Sigmoid colon (tissue), 4 donors: Measurements from ENCODE around the gene DSCAM.

ENCODE experiments used
- CTCF ChIP-seq, 4 experiments: fragments of 450-650 bp in 3 of 4; fragments of 200-600 bp in 1 of 4; IDR thresholded peaks; one replicate each; pipeline ENCODE4 v1.5.1; 2016 to 2019; ENCODE audit warnings: antibody characterized with exemption in 4 of 4, mild to moderate bottlenecking in 3 of 4, moderate library complexity in 2 of 4
- EP300 ChIP-seq, 4 donors: sonication (generic); formaldehyde crosslinking; IDR thresholded peaks; one replicate each; pipeline ENCODE4 v1.6.1; 2017; ENCODE audit warnings: antibody characterized with exemption in 4 of 4
- POLR2A ChIP-seq, 2 donors: fragments of 450-650 bp; IDR thresholded peaks; one replicate each; pipeline ENCODE4 v1.6.1; 2016; ENCODE audit warnings: antibody characterized with exemption in 2 of 2, mild to moderate bottlenecking in 2 of 2, moderate library complexity in 2 of 2
- POLR2AphosphoS5 ChIP-seq, 4 donors: sonication (generic); formaldehyde crosslinking; IDR thresholded peaks; one replicate each; pipeline ENCODE4 v1.6.1; 2017; ENCODE audit warnings: antibody characterized with exemption in 4 of 4

GRCh38 chr21:40043423-40043822 is 803.5 kb downstream of the DSCAM start:
- TF ChIP-seq CTCF (IDR thresholded peaks at IDR 0.05) (no peak), EP300 (IDR thresholded peaks at IDR 0.05) (no peak), POLR2A (IDR thresholded peaks at IDR 0.05) (no peak), POLR2AphosphoS5 (IDR thresholded peaks at IDR 0.05) (no peak)
